GM19372 (cell line): ENCODE data around the gene TMEM19.

ENCODE experiments used
- ATAC-seq: cut with Tn5 transposase; IDR thresholded peaks from one replicate; pipeline ENCODE4 v1.9.1; 2021; ENCODE audit warnings: mild to moderate bottlenecking, low read depth, moderate library complexity; ENCODE audit not compliant: unreplicated experiment

TMEM19 gene

GRCh38 chr12:71708658-71709057, 22.8 kb downstream of the TMEM19 start:
- ATAC-seq: no peak

GRCh38 chr12:71710276-71711125, 24.6 kb downstream of the TMEM19 start:
- ATAC-seq: no peak

- ATAC-seq: no peak
Measured at GRCh38 chr12:71718611-71719010, 32.7 kb downstream of the TMEM19 start.

- no peak for ATAC-seq
Measured at GRCh38 chr12:71719647-71720370, 33.9 kb downstream of the TMEM19 start.

GRCh38 chr12:71721783-71722505, 36.1 kb downstream of the TMEM19 start:
- ATAC-seq: no peak

- ATAC-seq: no peak
Measured at GRCh38 chr12:71725011-71725410, 39.1 kb downstream of the TMEM19 start.

- ATAC-seq: no peak
Measured at GRCh38 chr12:71726548-71726947, 40.7 kb downstream of the TMEM19 start.

- ATAC-seq: no peak
Measured at GRCh38 chr12:71727958-71728357, 42.1 kb downstream of the TMEM19 start.

- no peak for ATAC-seq
Measured at GRCh38 chr12:71730936-71731335, 45.1 kb downstream of the TMEM19 start.

- ATAC-seq: no peak
Measured at GRCh38 chr12:71731439-71732356, 45.8 kb downstream of the TMEM19 start.

GRCh38 chr12:71732357-71732712, 46.5 kb downstream of the TMEM19 start:
- no peak for ATAC-seq

- no peak for ATAC-seq
Measured at GRCh38 chr12:71737197-71737596, 51.3 kb downstream of the TMEM19 start.

GRCh38 chr12:71742998-71743397, 57.1 kb downstream of the TMEM19 start:
- no peak for ATAC-seq

GRCh38 chr12:71744522-71745300, 58.8 kb downstream of the TMEM19 start:
- ATAC-seq: no peak

- peak; percentile 85 for ATAC-seq
Measured at GRCh38 chr12:71746974-71747611, 61.2 kb downstream of the TMEM19 start.

GRCh38 chr12:71748081-71748850, 62.4 kb downstream of the TMEM19 start:
- no peak for ATAC-seq

- no peak for ATAC-seq
Measured at GRCh38 chr12:71749666-71750065, 63.8 kb downstream of the TMEM19 start.

- no peak for ATAC-seq
Measured at GRCh38 chr12:71752891-71753290, 67.0 kb downstream of the TMEM19 start.
